ENCODE data around the gene MADD. TPM values are rescaled to one million over a fixed set of nuclear protein-coding genes. Genes with fewer than 3 reads are reported as not detected.
A peak's percentile ranks its signal among the peaks of the same experiment; 100 is the strongest.

The MADD gene
- total and polyA plus RNA-seq, 4 donors: 13.8 to 58.0 (median 31.9) TPM

- WGBS, 2 donors: 63 to 74% methylated on average over 1 of the region's 1 CpG
- Histone ChIP-seq H3K4me3 (ENCODE audit: low read length in 2 of 2) (no peak overlapping the region), H3K9me3 (ENCODE audit: control insufficient read depth, low read length) (no peaks in the 10 kb centered on the region), H3K36me3 (ENCODE audit: control insufficient read depth in 1 of 2, insufficient read depth in 2 of 2, low read length in 1 of 2) (no peaks in the 10 kb centered on the region), H3K27me3 (ENCODE audit: control insufficient read depth in 1 of 2, insufficient read depth in 2 of 2, low read length in 1 of 2) (no peaks in the 10 kb centered on the region), H3K27ac (ENCODE audit: low read depth in 1 of 2, low read length in 2 of 2) (no peak overlapping the region), H3K4me1 (ENCODE audit: control insufficient read depth in 1 of 2, insufficient read depth in 2 of 2, low read length in 2 of 2) (no peaks in the 10 kb centered on the region)
- no peak for ATAC-seq (ENCODE audit: low FRiP score)
- no peak for DNase-seq
- intact Hi-C loops (cut with DNase I): no loop called here
Observed at GRCh38 chr11:47366020-47366490, 96.1 kb downstream of the MADD start.

- no peak overlapping the region for H3K27ac ChIP-seq (ENCODE audit: low read depth in 1 of 2, low read length in 2 of 2)
Observed at GRCh38 chr11:47369676-47370075, 99.7 kb downstream of the MADD start.

GRCh38 chr11:47372422-47372821 lies 102.5 kb downstream of the MADD start:
- intact Hi-C loops (cut with DNase I): loop anchor here in 1 of 2 donors (5.0 kb wide), 1 partner anchor 35 kb away; the partner anchor contains the start of gene SLC39A13
- no peak for DNase-seq

More at GRCh38 chr11:47369676-47370075, 99.7 kb downstream of the MADD start:
- H3K4me3 ChIP-seq (ENCODE audit: low read length in 2 of 2): no peak overlapping the region
- intact Hi-C loops (cut with DNase I): loop anchor here in 1 of 2 donors (5.0 kb wide), 1 partner anchor 38 kb away; the partner anchor contains the start of gene SLC39A13
- H3K4me1 ChIP-seq (ENCODE audit: control insufficient read depth in 1 of 2, insufficient read depth in 2 of 2, low read length in 2 of 2): no peaks in the 10 kb centered on the region
- WGBS, 2 donors: 43 to 52% methylated on average over 3 of the region's 3 CpGs
- H3K9me3 ChIP-seq (ENCODE audit: control insufficient read depth, low read length): no peaks in the 10 kb centered on the region
- ATAC-seq (ENCODE audit: low FRiP score): no peak
- H3K27me3 ChIP-seq (ENCODE audit: control insufficient read depth in 1 of 2, insufficient read depth in 2 of 2, low read length in 1 of 2): no peaks in the 10 kb centered on the region
- no peak for DNase-seq
- no peaks in the 10 kb centered on the region for H3K36me3 ChIP-seq (ENCODE audit: control insufficient read depth in 1 of 2, insufficient read depth in 2 of 2, low read length in 1 of 2)

GRCh38 chr11:47373876-47374719 lies 104.2 kb downstream of the MADD start:
- peak; percentile 89 to 97 for DNase-seq
- Histone ChIP-seq H3K4me1 (ENCODE audit: control insufficient read depth in 1 of 2, insufficient read depth in 2 of 2, low read length in 2 of 2) (no peaks in the 10 kb centered on the region), H3K27ac (ENCODE audit: low read depth in 1 of 2, low read length in 2 of 2) (no peak overlapping the region), H3K9me3 (ENCODE audit: control insufficient read depth, low read length) (no peaks in the 10 kb centered on the region), H3K36me3 (ENCODE audit: control insufficient read depth in 1 of 2, insufficient read depth in 2 of 2, low read length in 1 of 2) (no peaks in the 10 kb centered on the region), H3K4me3 (ENCODE audit: low read length in 2 of 2) (no peak overlapping the region), H3K27me3 (ENCODE audit: control insufficient read depth in 1 of 2, insufficient read depth in 2 of 2, low read length in 1 of 2) (no peaks in the 10 kb centered on the region)
- intact Hi-C loops (cut with DNase I): loop anchor here (1.0 to 5.0 kb wide), 3 partner anchors 33 to 80 kb away; partner anchors contain the start of gene SLC39A13 (in 1 of the 2)
- ATAC-seq (ENCODE audit: low FRiP score): peak; percentile 79
- WGBS, 2 donors: 38 to 39% methylated on average over 19 of the region's 19 CpGs

More at GRCh38 chr11:47372422-47372821, 102.5 kb downstream of the MADD start:
- no peaks in the 10 kb centered on the region for H3K9me3 ChIP-seq (ENCODE audit: control insufficient read depth, low read length)
- 82 to 85% methylated on average over 7 of the region's 7 CpGs for WGBS, 2 donors
- no peak for ATAC-seq (ENCODE audit: low FRiP score)
- no peak overlapping the region for H3K27ac ChIP-seq (ENCODE audit: low read depth in 1 of 2, low read length in 2 of 2)
- H3K36me3 ChIP-seq (ENCODE audit: control insufficient read depth in 1 of 2, insufficient read depth in 2 of 2, low read length in 1 of 2): no peaks in the 10 kb centered on the region
- H3K4me1 ChIP-seq (ENCODE audit: control insufficient read depth in 1 of 2, insufficient read depth in 2 of 2, low read length in 2 of 2): no peaks in the 10 kb centered on the region
- no peaks in the 10 kb centered on the region for H3K27me3 ChIP-seq (ENCODE audit: control insufficient read depth in 1 of 2, insufficient read depth in 2 of 2, low read length in 1 of 2)
- no peak overlapping the region for H3K4me3 ChIP-seq (ENCODE audit: low read length in 2 of 2)

- H3K4me3 ChIP-seq (ENCODE audit: low read length in 2 of 2): no peak overlapping the region
- no peaks in the 10 kb centered on the region for H3K27me3 ChIP-seq (ENCODE audit: control insufficient read depth in 1 of 2, insufficient read depth in 2 of 2, low read length in 1 of 2)
- intact Hi-C loops (cut with DNase I): loop anchor here (1.0 to 5.0 kb wide), 3 partner anchors 33 to 80 kb away; partner anchors contain the start of gene SLC39A13 (in 1 of the 2)
- ATAC-seq (ENCODE audit: low FRiP score) (no peak), DNase-seq (peak in 1 of 2 donors; percentile 50)
- H3K27ac ChIP-seq (ENCODE audit: low read depth in 1 of 2, low read length in 2 of 2): no peak overlapping the region
- H3K4me1 ChIP-seq (ENCODE audit: control insufficient read depth in 1 of 2, insufficient read depth in 2 of 2, low read length in 2 of 2): no peaks in the 10 kb centered on the region
- 82 to 86% methylated on average over 5 of the region's 5 CpGs for WGBS, 2 donors
- H3K9me3 ChIP-seq (ENCODE audit: control insufficient read depth, low read length): no peaks in the 10 kb centered on the region
- H3K36me3 ChIP-seq (ENCODE audit: control insufficient read depth in 1 of 2, insufficient read depth in 2 of 2, low read length in 1 of 2): no peaks in the 10 kb centered on the region
Observed at GRCh38 chr11:47374720-47375019, 104.7 kb downstream of the MADD start.

- WGBS, 2 donors: 78 to 82% methylated on average over 8 of the region's 8 CpGs
- H3K27me3 ChIP-seq (ENCODE audit: control insufficient read depth in 1 of 2, insufficient read depth in 2 of 2, low read length in 1 of 2): no peaks in the 10 kb centered on the region
- no peak overlapping the region for H3K4me3 ChIP-seq (ENCODE audit: low read length in 2 of 2)
- peak in 1 of 2 donors; percentile 45 for DNase-seq
- no peaks in the 10 kb centered on the region for H3K36me3 ChIP-seq (ENCODE audit: control insufficient read depth in 1 of 2, insufficient read depth in 2 of 2, low read length in 1 of 2)
- intact Hi-C loops (cut with DNase I): no loop called here
- H3K4me1 ChIP-seq (ENCODE audit: control insufficient read depth in 1 of 2, insufficient read depth in 2 of 2, low read length in 2 of 2): no peaks in the 10 kb centered on the region
- no peak for ATAC-seq (ENCODE audit: low FRiP score)
- no peak overlapping the region for H3K27ac ChIP-seq (ENCODE audit: low read depth in 1 of 2, low read length in 2 of 2)
- no peaks in the 10 kb centered on the region for H3K9me3 ChIP-seq (ENCODE audit: control insufficient read depth, low read length)
Observed at GRCh38 chr11:47375020-47375419, 105.1 kb downstream of the MADD start.

GRCh38 chr11:47375546-47376085 lies 105.7 kb downstream of the MADD start:
- DNase-seq: peak in 1 of 2 donors; percentile 37
- no peaks in the 10 kb centered on the region for H3K9me3 ChIP-seq (ENCODE audit: control insufficient read depth, low read length)
- no peaks in the 10 kb centered on the region for H3K4me1 ChIP-seq (ENCODE audit: control insufficient read depth in 1 of 2, insufficient read depth in 2 of 2, low read length in 2 of 2)
- H3K27me3 ChIP-seq (ENCODE audit: control insufficient read depth in 1 of 2, insufficient read depth in 2 of 2, low read length in 1 of 2): no peaks in the 10 kb centered on the region
- no peak for ATAC-seq (ENCODE audit: low FRiP score)
- WGBS, 2 donors: 95% methylated on average over 13 of the region's 13 CpGs
- H3K36me3 ChIP-seq (ENCODE audit: control insufficient read depth in 1 of 2, insufficient read depth in 2 of 2, low read length in 1 of 2): no peaks in the 10 kb centered on the region
- no peak overlapping the region for H3K27ac ChIP-seq (ENCODE audit: low read depth in 1 of 2, low read length in 2 of 2)
- intact Hi-C loops (cut with DNase I): no loop called here
- no peak overlapping the region for H3K4me3 ChIP-seq (ENCODE audit: low read length in 2 of 2)

- intact Hi-C loops (cut with DNase I): no loop called here
- 85 to 88% methylated on average over 8 of the region's 8 CpGs for WGBS, 2 donors
- no peaks in the 10 kb centered on the region for H3K27me3 ChIP-seq (ENCODE audit: control insufficient read depth in 1 of 2, insufficient read depth in 2 of 2, low read length in 1 of 2)
- DNase-seq: peak in 1 of 2 donors; percentile 19
- no peak overlapping the region for H3K4me3 ChIP-seq (ENCODE audit: low read length in 2 of 2)
- H3K4me1 ChIP-seq (ENCODE audit: control insufficient read depth in 1 of 2, insufficient read depth in 2 of 2, low read length in 2 of 2): no peaks in the 10 kb centered on the region
- H3K9me3 ChIP-seq (ENCODE audit: control insufficient read depth, low read length): no peaks in the 10 kb centered on the region
- ATAC-seq (ENCODE audit: low FRiP score): no peak
- no peak overlapping the region for H3K27ac ChIP-seq (ENCODE audit: low read depth in 1 of 2, low read length in 2 of 2)
- no peaks in the 10 kb centered on the region for H3K36me3 ChIP-seq (ENCODE audit: control insufficient read depth in 1 of 2, insufficient read depth in 2 of 2, low read length in 1 of 2)
Observed at GRCh38 chr11:47376107-47376524, 106.2 kb downstream of the MADD start.

All from aorta (tissue), 5 donors.